GDM1 (cell line): Measurements from ENCODE around the gene NEURL2.

Experiments used
- DNase-seq: peaks from one replicate; lab custom pipeline; 2025; lab: John Stamatoyannopoulos, UW

Gene NEURL2

GRCh38 chr20:45873409-45874103 is 17.5 kb downstream of the NEURL2 start:
- no peak for DNase-seq

- DNase-seq, result no peak
Measured at GRCh38 chr20:45872626-45873025, 18.4 kb downstream of the NEURL2 start.

DNA sequence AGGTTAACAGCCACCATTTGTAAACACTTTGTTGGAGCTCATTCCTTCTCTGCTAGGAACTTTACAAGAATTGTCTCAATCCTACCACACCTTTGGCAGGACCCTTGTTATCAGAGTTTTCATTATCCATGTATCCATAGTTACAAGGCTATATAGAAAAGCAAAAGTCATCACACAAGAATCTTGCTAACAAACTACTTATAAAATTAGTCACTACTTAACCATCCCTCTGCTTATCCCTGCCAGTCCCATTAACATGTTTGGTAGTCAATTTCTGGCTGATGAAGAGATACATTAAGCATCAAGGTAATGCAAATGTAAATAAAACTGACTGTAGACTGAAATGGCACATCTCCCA is 23.2 kb downstream of the NEURL2 start:
- no peak for DNase-seq

DNA sequence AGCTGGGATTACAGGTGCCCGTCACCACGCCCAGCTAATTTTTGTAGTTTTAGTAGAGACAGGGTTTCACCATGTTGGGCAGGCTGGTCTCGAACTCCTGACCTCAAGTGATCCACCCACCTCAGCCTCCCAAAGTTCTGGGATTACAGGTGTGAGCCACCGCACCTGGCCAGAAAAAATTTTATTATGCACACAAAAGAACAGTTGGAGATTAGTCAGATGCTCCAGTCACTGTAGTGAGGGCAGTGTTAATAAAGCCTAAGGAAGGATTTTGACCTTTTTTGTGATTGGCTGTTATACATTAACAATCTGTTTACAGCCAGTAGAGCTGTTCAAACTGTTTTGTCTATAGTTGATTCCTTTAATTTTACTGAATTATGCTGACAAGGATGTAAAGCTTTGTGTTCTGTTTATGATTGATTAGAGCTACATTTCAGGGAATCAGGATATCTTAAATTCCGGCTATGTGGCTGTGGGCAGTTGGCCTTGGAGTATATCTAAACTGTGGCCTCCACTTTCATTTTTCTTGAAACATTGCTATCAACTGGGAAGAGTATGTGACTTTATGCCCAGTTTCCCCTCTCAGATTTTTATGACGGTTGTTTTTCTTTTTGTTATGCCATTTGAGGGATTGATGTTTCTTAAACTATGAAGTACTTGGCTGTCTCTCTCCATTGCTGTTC is 23.7 kb downstream of the NEURL2 start:
- DNase-seq, result no peak

DNA sequence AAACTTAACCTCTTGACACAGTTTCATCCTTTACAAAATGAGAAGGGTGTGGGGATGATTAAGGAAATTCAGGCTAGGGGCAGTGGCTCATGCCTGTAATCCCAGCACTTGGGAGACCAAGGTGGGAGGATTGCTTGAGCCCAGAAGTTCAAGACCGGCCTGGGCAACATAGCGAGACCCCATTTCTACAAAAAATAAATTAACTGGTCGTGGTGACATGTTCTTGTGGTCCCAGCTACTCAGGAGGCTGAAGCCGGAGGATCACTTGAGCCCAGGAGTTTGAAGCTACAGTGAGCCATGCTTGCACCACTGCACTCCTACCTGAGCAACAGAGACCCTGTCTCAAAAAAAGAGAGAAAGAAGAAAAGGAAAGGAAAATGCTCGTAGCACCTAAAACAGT is 24.6 kb downstream of the NEURL2 start:
- DNase-seq, result no peak

GRCh38 chr20:45863543-45864470 is 27.2 kb downstream of the NEURL2 start:
- DNase-seq, result no peak

DNA sequence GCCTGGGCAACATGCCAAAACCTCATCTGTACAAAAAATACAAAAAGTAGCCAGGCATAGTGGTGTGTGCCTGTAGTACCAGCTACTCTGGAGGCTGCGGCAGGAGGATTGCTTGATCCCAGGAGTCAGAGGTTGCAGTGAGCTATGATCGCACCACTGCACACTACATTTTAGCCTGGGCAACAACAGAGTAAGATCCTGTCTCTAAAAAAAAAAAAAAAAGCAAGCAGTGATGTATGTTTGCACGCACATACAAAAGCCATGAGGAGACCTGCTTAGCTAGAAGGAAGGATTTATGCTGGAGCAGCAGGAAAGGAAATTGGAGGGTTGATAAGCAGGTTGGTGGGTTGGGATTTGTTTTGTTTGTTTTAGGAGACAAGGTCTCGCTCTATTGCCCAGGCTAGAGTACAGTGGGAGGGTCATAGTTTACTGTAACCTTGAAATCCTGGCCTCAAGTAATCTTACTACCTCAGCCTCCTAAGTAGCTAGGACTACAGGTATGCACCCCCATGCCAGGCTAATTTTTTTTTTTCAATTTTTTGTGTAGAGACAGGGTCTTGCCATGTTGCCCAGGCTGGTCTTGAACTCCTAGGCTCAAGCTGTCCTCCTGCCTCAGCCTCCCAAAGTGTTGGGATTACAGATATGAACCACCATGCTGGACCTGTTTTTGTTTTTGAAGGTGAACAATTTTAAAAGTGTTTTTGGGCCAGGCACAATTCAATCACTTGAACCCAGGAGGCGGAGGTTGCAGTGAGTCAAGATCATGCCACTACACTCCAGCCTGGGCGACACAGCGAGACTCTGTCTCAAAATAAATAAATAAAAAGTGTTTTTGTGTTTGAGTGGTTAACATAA is 29.6 kb downstream of the NEURL2 start:
- no peak for DNase-seq

GRCh38 chr20:45860560-45861220 is 30.3 kb downstream of the NEURL2 start:
- DNase-seq, result no peak

GRCh38 chr20:45859916-45860315 is 31.1 kb downstream of the NEURL2 start:
- no peak for DNase-seq

DNA sequence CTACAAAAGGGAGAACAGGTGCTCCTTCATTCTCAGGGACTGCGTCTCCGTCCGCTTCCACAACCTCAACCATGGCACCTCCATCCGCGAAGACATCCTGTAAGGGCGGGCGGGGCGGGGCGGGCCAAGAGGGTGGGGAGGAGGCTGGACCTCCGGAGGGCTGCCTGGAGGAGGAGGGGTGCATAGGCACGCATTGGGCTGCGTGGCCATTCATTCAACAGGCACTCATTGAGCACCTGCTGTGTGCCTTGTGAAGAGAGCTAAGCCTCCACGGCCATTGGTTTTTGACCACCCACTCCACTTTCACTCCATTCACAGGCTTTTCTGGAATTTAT is 33.2 kb downstream of the NEURL2 start:
- peak; percentile 51 for DNase-seq

- DNase-seq, result peak; percentile 98
Measured at GRCh38 chr20:45857114-45857881, 33.7 kb downstream of the NEURL2 start, which contains the start of the genes ACOT8 and ZSWIM3. ACOT8 (minus strand) TSS chr20:45857392; CDS start chr20:45857315, 77 bp downstream. ZSWIM3 (plus strand) TSS chr20:45857614; CDS start chr20:45857826, 212 bp downstream.

DNA sequence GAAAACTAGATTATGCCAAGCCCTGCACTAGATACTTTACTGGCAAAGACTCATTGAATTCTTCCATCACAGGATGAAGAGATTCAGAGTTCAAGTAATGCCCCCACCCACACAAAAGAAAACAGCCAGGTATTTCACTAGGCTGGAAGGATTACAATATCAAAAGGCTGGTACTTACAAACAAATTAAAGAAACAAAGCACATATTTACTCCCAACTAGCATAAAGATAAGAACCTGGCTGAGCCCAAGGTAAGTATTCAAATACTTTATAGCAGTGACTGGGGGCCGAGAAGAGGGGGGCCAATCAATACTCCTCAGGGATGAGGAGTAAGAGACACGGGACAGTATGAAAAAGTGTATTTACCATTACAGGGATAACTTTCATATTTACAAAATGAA is 37.5 kb downstream of the NEURL2 start:
- DNase-seq, result no peak

DNA sequence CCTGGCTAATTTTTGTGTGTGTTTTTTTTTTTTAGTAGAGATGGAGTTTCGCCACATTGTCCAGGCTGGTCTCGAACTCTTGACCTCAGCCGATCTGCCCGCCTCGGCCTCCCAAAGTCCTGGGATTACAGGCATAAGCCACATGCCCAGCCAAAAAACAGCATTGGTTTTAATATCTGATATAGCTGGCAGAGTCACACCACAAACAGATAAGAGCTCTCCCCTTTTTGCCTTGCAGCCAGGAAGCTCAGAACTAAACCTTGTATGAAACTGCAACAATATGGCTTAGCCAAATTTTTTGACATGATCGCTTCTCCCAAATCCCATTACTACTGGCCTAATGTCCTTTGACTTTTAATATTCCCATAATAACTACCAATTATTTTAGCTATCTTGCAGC is 38.7 kb downstream of the NEURL2 start:
- no peak for DNase-seq

DNA sequence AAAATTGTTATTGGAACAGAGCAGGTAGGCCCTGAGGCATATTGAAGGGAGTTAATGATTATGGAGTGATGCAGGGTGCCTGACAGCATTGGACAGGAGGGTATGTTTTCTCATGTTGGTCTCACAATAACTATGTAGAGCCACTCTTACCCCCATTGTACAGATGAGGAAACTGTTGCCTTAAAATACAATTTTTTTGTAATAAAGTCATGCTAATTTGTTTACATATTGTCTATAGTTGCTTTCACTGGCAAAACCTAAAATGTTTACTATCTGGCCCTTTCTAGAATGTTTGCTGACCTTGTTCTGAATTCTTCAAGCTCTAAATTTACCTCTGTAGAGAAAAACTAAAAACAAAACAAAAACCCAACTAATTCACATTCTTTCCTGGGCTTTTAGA is 39.5 kb downstream of the NEURL2 start:
- DNase-seq, result no peak

- no peak for DNase-seq
Measured at GRCh38 chr20:45850926-45851325, 40.1 kb downstream of the NEURL2 start.

- DNase-seq, result no peak
Measured at GRCh38 chr20:45850238-45850637, 40.8 kb downstream of the NEURL2 start.

GRCh38 chr20:45848969-45849582 is 41.9 kb downstream of the NEURL2 start:
- DNase-seq, result no peak

DNA sequence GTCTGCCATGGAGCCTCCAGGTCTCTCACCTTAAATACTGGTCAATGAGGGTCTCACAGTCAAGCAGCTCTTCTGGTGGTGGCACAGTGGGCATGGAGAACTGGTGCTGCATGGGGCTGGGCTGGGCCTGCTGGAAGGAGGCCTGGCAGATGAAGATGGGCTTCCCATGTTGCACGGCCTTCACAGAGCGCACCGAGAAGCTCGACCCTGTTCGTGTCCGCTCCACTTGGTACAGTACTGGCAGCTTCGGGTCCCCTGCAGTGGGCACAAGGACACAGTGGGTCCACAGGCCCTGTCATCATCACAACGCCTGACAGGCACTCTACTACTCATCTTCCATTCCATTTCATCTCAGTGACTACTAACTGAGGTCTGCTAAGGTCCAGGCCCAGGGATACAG is 42.6 kb downstream of the NEURL2 start:
- DNase-seq, result no peak

- no peak for DNase-seq
Measured at GRCh38 chr20:45845452-45845851, 45.6 kb downstream of the NEURL2 start.

DNA sequence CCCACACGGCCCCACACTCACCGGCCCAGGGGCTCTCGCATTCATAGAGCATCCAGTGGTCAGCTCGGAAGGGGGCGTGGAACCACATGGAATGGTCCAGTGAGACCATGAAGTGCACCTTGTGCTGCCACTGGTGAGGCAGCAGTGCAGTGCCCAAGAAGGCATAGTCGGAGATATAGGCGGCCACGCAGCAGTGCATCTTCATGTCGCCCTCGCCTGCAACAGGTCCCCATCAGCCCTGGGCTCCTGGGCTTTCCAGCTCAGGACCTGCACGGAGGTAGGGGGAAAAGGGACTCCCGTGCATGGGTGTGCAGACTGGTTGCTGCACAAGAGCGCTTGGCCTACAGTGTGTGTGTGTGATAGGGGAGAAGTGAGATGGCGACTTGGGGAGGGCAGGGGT is 47.5 kb downstream of the NEURL2 start:
- DNase-seq, result no peak
